Smooth muscle cell of the brain vasculature (primary cell): Measurements from ENCODE around the gene ADM2.
A peak's percentile ranks its signal among the peaks of the same experiment; 100 is the strongest.
"Not testable (repeated sequence)": the region's sequence is repeated elsewhere in the genome, so short reads cannot be mapped to it uniquely, and the experiment has no call there.

Source experiments
- DNase-seq: peaks from one replicate; pipeline ENCODE4 v3.0.0-alpha.2; 2012; ENCODE audit warnings: low read depth, low spot score

Gene ADM2

DNA sequence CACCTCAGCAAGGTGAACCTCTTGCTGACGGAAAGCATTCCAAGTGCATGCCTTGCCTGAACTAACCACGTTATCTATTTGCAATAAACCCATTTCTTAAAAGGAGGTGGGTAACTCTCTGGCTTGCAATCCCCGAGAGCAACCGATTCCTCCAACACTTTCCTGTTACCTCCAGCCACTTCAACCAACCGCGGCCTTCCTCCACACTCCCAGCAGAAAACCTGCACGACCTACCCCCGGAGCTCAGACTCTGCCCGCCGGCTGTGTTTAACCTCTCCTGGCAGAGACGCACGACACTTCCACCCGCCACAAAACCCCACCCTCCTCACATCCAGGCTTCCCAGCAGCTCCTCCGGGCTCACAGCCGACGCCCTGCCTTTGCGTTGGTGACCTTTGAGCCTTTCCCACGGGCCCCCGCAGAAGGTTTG is 43.3 kb downstream of the ADM2 start:
- DNase-seq = no peak

DNA sequence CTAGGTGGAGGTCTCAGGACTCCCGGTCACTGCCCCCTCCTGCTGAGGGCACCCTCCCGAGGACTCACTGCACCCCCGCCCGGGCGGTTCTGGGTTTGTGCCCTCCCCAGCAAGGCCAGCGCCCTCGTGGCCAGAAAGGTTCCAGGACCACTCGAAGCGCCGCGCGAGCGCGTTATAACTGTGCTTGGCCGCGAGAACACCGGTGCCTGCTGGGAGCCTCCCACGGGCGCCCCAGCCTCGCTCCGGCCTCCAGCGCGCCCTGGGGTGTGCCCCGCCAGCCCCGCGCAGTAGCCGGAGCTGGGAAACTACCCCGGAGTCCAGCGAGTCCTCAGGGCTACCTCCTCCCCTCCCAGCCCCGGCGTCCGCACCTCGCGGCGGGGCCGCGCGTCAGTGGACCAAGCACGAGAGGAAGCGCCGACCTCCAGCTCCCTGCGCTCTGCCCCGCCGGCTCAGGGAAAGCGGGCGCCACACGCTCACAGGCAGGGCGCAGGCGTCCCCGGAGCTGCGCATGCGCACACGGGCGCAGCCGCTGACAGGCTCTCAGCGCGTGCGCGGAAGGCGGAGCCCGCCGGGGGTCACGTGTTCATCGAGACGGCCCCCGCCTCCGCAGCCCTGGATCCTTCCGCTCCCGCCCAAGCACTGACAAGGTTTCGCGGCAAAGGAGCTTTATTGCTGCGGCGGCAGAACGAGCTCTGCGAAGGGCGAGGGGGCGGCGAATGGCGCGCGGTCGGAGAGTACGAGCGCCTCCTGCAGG is 43.9 kb downstream of the ADM2 start, which contains the start of gene SCO2:
SCO2 (minus strand) TSS at position 495 of the 754 bp plus-strand sequence. CDS start 1,187 bp downstream, outside the sequence.
- DNase-seq = peak; percentile 90

DNA sequence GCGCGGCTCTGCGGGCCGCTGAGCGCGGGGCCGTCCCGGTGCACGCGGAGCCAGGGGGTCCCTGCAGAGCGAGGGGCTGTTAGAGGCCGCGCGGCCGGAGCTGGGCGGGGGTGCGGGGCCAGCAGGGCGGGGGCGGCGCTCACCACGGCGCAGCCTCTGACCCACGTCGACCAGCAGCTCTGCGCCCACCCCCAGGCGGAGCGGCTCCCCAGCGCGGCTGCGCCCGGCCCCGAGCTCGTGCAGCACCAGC is 44.4 kb downstream of the ADM2 start:
- no peak for DNase-seq

DNA sequence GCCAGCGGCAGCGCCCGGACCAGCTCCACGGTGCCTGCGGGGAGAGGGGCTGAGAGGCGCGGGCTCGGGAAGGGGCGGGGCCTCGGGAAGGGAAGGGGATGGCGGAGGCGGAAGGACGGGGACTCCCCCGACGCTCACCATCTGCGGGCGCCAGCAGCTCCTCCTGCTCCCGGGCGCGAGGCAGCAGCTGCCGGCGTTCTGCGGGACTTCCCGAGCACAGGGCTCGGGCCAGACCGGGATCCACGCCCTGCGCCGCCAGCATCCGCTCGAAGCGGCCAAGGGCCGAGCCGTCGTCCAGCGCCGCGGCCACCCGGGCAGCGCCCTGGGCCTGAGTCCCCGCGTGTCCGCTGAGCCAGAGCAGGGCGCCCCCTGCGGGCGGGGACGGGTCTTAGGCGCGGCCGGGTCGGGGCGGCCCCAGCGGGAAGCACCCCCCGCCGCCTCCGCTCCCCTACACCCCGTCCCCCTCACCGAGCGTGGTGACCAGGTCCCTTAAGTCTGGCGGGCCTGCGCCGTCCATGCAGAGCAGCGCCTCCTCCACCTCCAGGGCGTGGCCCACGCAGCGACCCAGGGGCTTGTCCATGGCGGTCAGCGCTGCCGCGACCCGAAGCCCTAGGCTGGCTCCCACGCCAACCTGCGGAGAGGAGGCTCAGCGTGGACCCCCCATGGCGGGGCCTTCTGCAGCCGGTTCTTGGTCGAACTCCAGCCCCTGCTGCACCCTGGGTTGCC is 44.9 kb downstream of the ADM2 start:
- no peak for DNase-seq

DNA sequence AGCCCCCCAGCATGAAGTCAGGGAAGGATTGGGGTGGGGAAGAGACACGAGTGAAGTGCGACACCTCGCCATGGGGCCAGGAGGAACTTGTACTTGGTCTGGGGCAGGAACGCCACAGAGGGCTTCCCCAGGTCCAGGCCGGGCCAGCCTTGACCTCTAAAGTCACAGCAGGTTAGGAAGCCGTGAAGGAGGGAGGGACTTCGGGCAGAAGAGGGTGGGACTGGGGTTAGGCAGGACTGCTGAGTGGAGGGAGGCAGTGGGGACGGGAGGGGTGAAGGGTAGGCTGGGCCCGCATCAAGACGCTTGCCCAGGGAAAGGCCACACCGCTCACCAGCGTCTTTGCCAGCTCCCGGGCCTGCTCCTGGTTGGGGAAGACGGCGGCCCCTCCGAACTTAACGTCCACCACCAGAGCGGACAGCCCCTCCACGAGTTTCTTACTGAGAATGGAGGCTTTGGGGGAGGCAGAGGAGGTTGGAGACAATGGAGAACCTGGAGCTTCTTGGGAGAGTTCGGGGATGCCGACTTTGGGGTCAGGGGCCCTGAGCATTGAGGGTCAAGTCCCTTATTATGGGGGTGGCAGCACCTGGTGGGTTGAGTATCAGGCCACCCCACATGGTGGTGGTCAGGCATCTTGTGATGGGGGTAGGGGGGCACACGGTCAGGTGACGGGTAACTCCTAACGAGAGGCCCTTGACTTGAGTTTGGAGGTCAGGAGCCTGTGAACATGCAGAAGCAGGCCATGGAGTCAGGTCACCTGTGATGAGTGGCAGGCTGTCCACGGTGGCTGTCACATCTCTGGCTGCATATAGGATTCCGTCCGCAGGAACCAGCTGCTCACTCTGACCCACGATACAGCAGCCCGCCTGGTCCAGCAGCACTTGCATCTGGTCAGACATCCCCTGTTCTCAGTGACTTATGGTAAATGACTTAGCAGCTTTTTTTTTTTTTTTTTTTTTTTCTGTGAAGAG is 45.8 kb downstream of the ADM2 start:
- no peak for DNase-seq

DNA sequence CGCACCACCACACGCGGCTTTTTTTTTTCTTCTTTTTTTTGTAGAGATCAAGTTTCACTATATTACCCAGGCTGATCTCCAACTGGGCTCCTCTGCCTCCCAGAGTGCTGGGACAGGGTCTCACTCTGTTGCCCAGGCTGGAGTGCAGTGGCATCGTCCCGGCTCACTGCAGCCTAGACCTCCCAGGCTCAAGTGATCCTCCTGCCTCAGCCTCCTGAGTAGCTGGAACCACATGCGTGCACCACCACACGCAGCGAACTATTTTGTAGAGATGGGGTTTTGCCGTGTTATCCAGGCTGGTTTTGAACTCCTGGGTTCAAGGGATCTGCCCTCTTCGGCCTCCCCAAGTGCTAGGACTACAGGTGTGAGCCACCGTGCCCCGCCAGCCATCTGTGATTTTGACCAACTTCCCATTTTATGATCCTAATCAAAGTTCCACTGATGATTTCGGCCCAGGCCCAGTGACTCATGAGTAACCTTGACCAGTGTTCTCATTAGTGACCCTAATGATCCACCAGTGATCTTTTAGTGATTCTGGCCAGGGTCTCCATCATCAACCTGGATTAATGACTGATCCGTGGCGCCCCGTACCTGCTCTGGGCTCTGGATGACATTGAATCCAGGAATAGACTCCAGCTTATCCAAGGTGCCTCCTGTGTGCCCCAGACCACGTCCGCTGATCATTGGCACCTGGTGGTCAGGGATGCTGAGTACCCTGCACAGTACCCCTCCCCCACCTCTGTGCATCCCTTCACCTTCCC is 46.8 kb downstream of the ADM2 start:
- no peak for DNase-seq

DNA sequence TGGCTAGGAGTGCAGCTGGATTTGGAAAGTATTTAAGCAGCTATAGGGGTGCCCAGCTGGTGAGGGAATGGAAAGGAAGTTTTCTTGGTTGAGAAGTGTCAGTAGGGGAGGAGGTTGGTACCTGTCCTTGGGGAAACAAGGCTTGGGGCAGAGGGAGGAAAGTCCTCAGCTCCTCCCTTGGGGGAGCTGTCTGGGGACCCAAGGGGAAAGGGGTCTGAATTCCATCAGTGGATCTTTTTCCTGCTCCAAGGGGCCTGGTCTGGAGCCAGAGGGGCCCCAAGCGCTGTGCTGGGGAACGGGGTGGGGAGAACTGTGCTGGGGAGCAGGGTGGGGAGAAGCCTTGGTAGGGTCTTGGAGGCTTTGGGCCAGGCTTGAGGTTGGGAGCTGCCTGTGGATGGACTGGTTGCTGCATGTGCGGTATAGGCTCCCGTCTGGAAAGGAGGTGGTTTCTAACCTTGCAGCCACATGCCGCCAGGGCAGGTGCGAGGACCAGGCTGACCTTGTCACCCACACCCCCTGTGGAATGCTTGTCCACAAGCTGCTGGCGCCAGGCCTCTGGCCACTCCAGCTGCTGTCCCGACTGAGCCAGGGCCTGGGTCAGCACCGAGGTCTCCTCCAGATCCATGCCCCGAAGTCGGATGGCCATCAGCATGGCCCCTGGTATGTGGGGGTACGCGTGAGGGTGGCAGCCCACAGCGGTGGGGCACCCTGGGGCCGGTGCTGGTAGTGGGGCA is 47.5 kb downstream of the ADM2 start:
- no peak for DNase-seq

DNA sequence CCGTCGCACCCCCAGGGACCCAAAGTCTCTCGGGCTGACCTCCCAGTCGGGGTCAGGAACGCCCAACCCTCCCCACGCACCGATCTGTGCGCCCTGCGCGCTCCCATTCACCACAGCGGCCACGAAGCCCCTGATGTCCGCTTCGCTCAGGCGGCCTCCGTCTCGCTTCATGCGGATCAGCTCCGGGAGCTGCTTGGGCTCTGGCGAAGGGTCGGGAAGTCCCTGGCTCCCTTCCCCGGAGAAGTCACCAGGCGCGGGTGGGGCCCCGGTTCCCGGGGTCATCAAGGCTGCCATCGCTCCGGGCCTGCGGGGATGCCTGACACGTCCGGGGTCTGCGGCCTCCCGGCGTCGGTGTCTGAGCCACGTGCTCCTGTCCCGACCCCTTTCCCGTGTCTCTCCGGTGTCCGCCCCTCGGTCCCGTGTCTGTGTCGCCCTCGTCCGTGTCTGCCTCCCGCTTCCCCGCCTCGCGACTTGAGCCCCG is 48.1 kb downstream of the ADM2 start:
- DNase-seq = no peak

DNA sequence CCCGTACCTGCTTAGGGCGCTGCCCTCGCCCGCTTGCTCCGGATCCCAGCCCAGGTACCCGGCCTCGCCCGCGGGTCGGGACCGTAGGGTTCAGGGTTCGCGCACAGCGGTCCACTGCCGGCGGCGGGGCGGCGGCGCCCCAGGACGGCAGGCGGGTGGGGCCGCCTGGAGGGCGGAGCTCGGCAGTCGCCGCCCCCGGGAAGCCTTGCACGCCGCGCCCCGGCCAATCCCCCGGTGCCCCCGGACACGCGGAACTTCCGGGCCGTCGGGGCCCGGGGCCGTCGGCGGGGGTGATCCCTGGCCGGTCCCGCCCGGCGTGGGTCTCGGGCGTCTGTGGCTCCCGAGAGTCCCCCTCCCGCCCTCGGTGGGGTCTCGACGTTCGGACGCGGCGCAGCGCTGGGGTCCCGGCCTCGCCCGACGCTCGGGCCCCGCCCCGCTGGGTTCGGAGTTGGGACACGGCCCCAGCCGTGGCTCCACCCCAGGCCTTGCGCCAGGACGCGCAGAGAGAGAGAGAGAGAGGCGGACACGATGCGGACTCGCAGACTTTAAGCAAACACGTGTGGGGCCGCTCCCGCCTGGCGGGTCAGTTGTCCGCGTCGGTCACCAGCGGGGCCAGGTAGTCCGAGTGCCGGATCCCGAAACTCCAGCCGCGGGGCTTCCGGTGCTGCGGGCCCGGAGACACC is 48.7 kb downstream of the ADM2 start, which contains the start of gene TYMP:
TYMP (minus strand) TSS at position 116 of the 683 bp plus-strand sequence. CDS start 303 bp downstream, outside the sequence.
- DNase-seq = no peak

DNA sequence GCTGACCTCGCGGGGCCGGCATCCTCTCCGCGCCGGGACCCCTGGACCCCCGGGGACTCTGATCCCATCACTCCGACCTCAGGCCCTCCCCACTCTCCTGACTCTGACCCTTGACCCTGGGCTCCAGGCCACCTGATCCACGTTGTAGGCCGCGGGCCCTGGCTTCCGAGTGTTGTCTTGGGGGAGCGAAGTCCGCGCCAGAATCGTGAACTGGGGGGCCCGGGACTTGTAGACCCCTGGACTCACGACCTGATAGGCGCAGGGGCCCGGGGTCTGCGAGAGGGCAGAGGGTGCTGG is 49.2 kb downstream of the ADM2 start:
- DNase-seq = no peak

DNA sequence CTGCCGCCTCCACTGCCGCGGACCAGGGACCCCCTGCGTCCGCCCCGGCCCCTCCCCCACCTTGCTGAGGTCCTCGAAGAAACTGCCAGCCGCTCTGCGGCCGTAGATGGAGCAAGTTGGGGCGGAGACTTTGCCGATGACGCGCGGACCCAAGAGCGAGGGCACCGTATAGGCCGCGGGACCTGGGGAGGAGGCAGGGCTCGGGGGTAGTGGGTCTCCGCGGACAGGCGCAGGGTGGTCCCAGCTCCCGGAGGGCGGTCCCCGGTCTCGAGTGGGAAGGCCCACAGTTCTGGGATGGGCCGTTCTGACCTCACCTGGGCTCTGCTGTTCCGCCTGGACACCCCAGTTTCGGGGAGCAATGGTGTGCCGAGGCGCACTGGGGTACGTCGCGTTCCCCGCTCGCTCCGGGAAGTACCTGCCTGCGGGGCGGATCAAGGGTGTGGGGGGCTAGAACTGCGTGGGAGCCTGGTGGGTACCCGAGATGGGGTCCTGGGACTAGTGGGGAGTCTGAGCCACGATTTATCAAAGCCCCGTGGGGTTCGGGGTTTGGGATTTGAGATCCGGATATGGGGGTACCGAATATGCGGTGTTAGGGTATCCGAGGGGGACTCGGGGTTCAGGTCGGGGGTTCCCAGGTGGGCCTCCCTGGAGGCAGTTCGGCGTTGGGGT is 49.7 kb downstream of the ADM2 start:
- no peak for DNase-seq

DNA sequence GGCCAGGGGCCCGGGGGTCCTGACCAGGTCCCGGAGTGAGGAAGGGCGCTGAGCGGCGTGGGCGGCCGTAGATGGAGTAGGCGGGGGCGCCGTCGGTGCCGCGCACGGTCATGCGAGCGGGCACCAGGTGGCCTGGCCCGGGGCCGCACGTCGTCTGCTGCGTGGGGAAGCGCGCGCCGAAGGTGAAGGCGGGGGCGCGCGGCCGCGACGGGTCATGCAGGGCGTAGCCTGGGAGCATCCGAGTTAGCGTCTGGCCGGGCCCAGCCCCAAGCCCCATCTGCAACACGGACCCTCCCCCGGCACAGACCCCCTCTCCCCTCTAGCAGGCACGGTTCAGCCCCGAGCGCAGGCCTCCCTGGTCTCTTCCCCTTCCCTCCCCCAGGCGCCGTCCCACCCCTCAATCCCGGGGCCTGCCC is 50.2 kb downstream of the ADM2 start:
- no peak for DNase-seq

DNA sequence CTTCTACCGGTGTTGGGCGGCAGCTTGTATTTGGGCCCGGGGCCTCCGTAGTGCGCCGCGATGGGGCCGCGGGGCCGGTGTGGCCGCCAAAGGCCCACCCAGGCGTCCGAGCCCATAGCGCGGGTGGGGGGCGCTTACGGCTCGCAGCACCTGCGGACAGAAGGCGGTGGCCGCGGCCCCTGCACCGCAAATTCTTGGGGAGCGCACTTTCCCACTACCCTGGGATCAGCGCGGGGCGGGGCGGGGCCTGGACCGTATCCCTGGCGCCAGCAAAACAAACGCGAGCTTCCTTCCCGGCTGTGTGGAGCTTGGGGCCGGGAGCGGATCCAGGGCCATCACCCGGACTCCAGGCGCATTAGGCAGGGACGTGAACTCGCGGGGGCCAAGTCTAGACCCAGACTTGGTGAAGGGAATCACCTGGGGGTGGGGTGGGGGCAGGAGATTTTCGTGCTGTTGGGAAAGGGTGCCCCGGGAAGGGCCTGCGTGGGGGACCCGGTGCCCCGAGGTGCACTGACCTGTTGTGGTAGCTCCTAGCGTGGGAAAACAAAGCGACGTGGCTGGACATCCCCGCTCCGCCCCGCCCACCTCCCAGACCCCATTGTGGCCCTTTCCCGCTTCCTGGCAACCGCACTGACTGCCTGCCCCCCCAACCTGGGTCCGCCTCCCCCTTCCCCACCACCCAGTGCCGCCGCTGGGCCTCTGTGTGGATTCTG is 50.8 kb downstream of the ADM2 start:
- DNase-seq = no peak

DNA sequence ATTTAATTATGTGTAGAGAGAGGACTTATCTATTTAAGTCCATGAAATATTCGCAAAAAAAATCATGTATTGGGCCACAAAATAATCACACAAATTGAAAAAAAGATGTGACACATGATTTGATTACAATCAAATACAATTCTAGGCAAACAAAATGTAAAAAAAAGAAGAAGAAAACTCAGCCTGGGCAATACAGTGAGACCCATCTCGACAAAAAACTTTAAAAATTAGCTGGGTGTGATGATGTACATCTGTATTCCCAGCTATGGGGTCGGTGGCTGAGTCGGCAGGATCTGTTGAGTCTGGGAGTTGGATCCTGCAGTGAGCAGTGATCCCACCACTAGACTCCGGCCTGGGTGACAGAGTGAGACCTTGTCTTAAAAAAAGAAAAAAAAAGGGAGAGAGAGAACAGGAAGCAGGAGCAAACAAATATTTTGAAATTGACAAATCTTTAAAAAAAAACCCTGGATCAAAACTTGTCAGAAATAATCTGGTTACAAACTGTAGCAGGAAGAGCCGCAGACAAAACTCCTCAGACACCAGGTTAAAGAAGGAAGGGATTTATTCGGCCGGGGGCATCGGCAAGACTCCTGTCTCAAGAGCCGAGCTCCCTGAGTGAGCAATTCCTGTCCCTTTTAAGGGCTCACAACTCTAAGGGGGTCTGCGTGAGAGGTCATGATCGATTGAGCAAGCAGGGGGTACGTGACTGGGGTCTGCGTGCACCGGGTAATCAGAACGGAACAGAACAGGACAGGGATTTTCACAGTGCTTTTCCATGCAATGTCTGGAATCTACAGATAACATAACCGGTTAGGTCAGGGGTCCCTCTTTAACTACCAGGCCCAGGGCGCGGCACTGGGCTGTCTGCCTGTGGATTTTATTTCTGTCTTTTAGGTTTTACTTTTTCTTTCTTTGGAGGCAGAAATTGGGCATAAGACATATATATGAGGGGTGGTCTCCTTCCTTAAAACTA is 51.8 kb downstream of the ADM2 start:
- no peak for DNase-seq

DNA sequence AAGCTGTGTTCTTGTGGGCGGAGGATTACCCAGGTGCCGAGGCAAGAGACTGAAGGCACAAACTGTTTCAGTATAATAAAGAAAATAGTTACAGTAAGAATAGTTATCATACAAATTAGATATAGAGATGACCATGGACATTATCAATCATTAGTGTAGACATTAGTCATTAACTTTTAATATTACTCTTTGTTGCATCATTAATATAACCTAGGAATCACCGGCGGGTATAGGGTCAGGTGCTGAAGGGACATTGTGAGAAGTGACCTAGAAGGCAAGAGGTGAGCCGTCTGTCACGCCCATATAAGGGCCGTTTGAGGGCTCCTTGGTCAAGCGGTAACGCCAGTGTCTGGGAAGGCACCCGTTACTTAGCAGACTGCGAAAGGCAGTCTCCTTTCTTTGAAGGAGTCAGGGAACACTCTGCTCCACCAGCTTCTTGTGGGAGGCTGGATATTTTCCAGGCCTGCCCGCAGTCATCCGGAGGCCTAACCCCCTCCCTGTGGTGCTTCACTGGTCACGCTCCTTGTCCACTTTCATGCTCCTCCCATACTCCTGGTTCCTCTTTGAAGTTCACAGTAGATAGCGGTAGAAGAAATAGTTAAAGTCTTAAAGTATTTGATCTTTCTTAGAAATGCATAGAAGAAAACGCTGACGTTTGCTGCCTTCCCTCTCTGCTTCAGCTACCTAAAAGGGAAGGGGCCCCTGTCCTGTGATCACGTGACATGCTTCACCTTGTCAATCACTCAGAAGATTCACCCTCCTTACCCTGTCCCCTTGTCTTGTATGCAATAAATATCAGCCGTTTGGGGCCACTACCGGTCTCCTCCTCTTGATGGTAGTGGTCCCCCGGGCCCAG is 52.7 kb downstream of the ADM2 start:
- not testable (repeated sequence) for DNase-seq

DNA sequence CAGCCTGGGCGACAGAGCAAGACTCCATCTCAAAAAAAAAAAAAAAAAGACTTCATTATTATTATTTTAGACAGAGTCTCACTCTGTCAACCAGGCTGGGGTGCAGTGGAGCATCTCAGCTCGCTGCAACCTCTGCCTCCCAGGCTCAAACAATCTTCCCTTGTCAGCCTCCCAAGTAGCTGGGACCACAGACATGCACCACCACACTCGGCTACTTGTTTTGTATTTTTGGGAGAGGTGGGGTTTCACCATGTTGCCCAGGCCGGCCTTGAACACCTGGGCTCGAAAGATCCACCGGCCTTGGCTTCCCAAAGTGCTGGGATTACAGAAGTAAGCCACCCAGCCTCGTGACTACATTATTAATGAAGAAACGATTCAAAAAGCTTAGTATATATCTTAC is 53.8 kb downstream of the ADM2 start:
- DNase-seq = no peak
